ENCODE results near the gene TBC1D22A. TPM values are rescaled to one million over a fixed set of nuclear protein-coding genes. Genes with fewer than 3 reads are reported as not detected.

TBC1D22A gene
- total RNA-seq, 1 experiment from 2014 or later: 32.6 TPM

GRCh38 chr22:46909237-46910030, 147.0 kb downstream of the TBC1D22A start:
- no peaks in the 10 kb centered on the region for H3K9me3 ChIP-seq
- no peaks in the 10 kb centered on the region; the same call in 1 of the 2 replicates for H3K36me3 ChIP-seq (ENCODE audit: control insufficient read depth, insufficient read depth, low read length)
- H3K4me1 ChIP-seq: no peaks in the 10 kb centered on the region
- intact Hi-C loops (cut with micrococcal nuclease; ENCODE audit: unreplicated experiment): no loop called here
- no peak for TF ChIP-seq CTCF (IDR thresholded peaks at IDR 0.05; ENCODE audit: insufficient read depth in 1 of 2, low read depth in 1 of 2, low read length in 1 of 2, severe bottlenecking in 1 of 2, unreplicated experiment in 1 of 2)
- Mint-ChIP-seq H3K36me3 (ENCODE audit: insufficient read depth, unreplicated experiment) (peaks cover 16% of the 10 kb centered on the region), H3K4me1 (ENCODE audit: low read depth, unreplicated experiment) (no peaks in the 10 kb centered on the region), H3K27ac (ENCODE audit: unreplicated experiment) (peak overlapping the region; percentile 34), H3K9me3 (ENCODE audit: unreplicated experiment) (no peaks in the 10 kb centered on the region), H3K27me3 (ENCODE audit: insufficient read depth, unreplicated experiment) (no peaks in the 10 kb centered on the region), H3K4me3 (ENCODE audit: unreplicated experiment) (no peak overlapping the region)
- H3K4me3 ChIP-seq (ENCODE audit: low read depth, low read length): no peak overlapping the region
- POLR2A ChIA-PET: no interaction called here
- H3K27me3 ChIP-seq (replicated peaks; ENCODE audit: control insufficient read depth, insufficient read depth, low read length): no peaks in the 10 kb centered on the region
- CTCF ChIA-PET: no interaction called here
- no TSS peak for BruUV-seq (replicated peaks)
- no peak for DNase-seq

DNA sequence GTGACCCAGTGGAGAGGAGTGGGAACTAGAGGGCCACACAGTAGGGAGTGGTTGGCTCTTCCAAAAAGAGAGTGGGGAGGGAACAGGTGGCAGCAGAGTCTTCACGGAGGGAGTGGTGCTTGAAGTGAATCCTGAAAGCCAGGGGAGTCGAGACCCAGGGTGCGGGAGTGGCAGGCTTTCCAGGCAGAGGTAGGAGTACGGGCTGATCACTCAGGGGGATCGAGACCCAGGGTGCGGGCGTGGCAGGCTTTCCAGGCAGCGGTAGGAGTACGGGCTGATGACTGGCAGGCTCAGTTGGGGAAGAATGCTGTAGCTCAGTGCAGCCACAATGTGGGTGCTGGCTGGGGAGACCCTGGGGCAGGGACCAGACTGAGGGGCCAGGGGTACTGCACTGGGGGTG, 148.2 kb downstream of the TBC1D22A start:
- no peaks in the 10 kb centered on the region for H3K9me3 Mint-ChIP-seq (ENCODE audit: unreplicated experiment)
- TF ChIP-seq CTCF (IDR thresholded peaks at IDR 0.05; ENCODE audit: insufficient read depth in 1 of 2, low read depth in 1 of 2, low read length in 1 of 2, severe bottlenecking in 1 of 2, unreplicated experiment in 1 of 2): no peak
- ChIA-PET CTCF (no interaction called here), POLR2A (no interaction called here)
- H3K36me3 Mint-ChIP-seq (ENCODE audit: insufficient read depth, unreplicated experiment): peaks cover 23% of the 10 kb centered on the region
- Histone ChIP-seq H3K4me3 (ENCODE audit: low read depth, low read length) (no peak overlapping the region), H3K27me3 (replicated peaks; ENCODE audit: control insufficient read depth, insufficient read depth, low read length) (no peaks in the 10 kb centered on the region), H3K4me1 (no peaks in the 10 kb centered on the region), H3K9me3 (no peaks in the 10 kb centered on the region), H3K36me3 (ENCODE audit: control insufficient read depth, insufficient read depth, low read length) (no peaks in the 10 kb centered on the region; the same call in 1 of the 2 replicates)
- no TSS peak for BruUV-seq (replicated peaks)
- no peak overlapping the region for H3K4me3 Mint-ChIP-seq (ENCODE audit: unreplicated experiment)
- H3K27ac Mint-ChIP-seq (ENCODE audit: unreplicated experiment): peak overlapping the region; percentile 34
- no peaks in the 10 kb centered on the region for H3K27me3 Mint-ChIP-seq (ENCODE audit: insufficient read depth, unreplicated experiment)
- no peaks in the 10 kb centered on the region for H3K4me1 Mint-ChIP-seq (ENCODE audit: low read depth, unreplicated experiment)
- DNase-seq: no peak
- intact Hi-C loops (cut with micrococcal nuclease; ENCODE audit: unreplicated experiment): no loop called here

DNA sequence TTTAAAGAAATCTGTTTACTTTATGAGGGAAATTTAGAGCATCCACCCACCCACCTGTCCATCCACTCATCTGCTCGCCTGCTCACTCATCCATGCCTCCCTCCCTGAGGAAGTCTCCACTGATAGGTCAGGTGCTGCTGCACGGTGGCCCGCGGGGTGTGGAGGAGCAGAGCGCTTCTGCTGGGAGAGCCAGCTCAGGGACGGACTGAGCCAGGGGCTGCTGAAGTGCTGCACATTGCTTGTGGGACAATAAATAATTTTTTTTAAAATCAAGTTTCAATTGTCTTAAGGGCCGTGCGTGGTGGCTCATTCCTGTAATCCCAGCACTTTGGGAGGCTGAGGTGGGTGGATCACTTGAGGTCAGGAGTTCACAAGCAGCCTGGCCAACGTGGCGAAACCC, 148.9 kb downstream of the TBC1D22A start:
- H3K36me3 Mint-ChIP-seq (ENCODE audit: insufficient read depth, unreplicated experiment): peaks cover 23% of the 10 kb centered on the region
- Histone ChIP-seq H3K4me1 (no peaks in the 10 kb centered on the region), H3K36me3 (ENCODE audit: control insufficient read depth, insufficient read depth, low read length) (no peaks in the 10 kb centered on the region; the same call in 1 of the 2 replicates), H3K27me3 (replicated peaks; ENCODE audit: control insufficient read depth, insufficient read depth, low read length) (no peaks in the 10 kb centered on the region), H3K9me3 (no peaks in the 10 kb centered on the region), H3K4me3 (ENCODE audit: low read depth, low read length) (no peak overlapping the region)
- no peak for TF ChIP-seq CTCF (IDR thresholded peaks at IDR 0.05; ENCODE audit: insufficient read depth in 1 of 2, low read depth in 1 of 2, low read length in 1 of 2, severe bottlenecking in 1 of 2, unreplicated experiment in 1 of 2)
- POLR2A ChIA-PET: no interaction called here
- CTCF ChIA-PET: no interaction called here
- no peak overlapping the region for H3K27ac Mint-ChIP-seq (ENCODE audit: unreplicated experiment)
- no TSS peak for BruUV-seq (replicated peaks)
- no peak for DNase-seq
- intact Hi-C loops (cut with micrococcal nuclease; ENCODE audit: unreplicated experiment): no loop called here
- no peaks in the 10 kb centered on the region for H3K9me3 Mint-ChIP-seq (ENCODE audit: unreplicated experiment)
- H3K4me1 Mint-ChIP-seq (ENCODE audit: low read depth, unreplicated experiment): no peaks in the 10 kb centered on the region
- H3K4me3 Mint-ChIP-seq (ENCODE audit: unreplicated experiment): no peak overlapping the region
- no peaks in the 10 kb centered on the region for H3K27me3 Mint-ChIP-seq (ENCODE audit: insufficient read depth, unreplicated experiment)
